Spleen (tissue), 11 donors: ENCODE results near the gene NFATC2. TPM values are rescaled to one million over a fixed set of nuclear protein-coding genes. Genes with fewer than 3 reads are reported as not detected.

Experiments
- DNase-seq: peaks from one replicate; pipeline ENCODE4 v3.0.0-alpha.2; 2020
- H3K27ac ChIP-seq, 8 donors: fragments of 200-600 bp; sonication (generic) in 7 of 8; 1 replicate in 4 of 8; 2 replicates in 4 of 8; pipeline versions ENCODE4 v1.5.0 to v1.8.0; 2016 to 2021; ENCODE audit warnings: inconsistent platforms in 4 of 8, mild to moderate bottlenecking in 4 of 8, moderate library complexity in 1 of 8
- H3K27me3 ChIP-seq, 7 donors: fragments of 200-600 bp; sonication (generic) in 6 of 7; replicated peaks in 1 of 7; 1 replicate in 4 of 7; 2 replicates in 3 of 7; pipeline versions ENCODE4 v1.5.0 to v1.8.0; 2016 to 2021; ENCODE audit warnings: inconsistent platforms in 3 of 7, mild to moderate bottlenecking in 1 of 7
- H3K36me3 ChIP-seq, 6 donors: fragments of 200-600 bp; sonication (generic) in 5 of 6; 1 replicate in 4 of 6; 2 replicates in 2 of 6; pipeline versions ENCODE4 v1.5.0 to v1.8.0; 2016 to 2021; ENCODE audit warnings: inconsistent platforms in 2 of 6
- H3K4me1 ChIP-seq, 6 donors: fragments of 200-600 bp; sonication (generic) in 5 of 6; 1 replicate in 3 of 6; 2 replicates in 3 of 6; pipeline versions ENCODE4 v1.5.0 to v1.8.0; 2016 to 2021; ENCODE audit warnings: inconsistent platforms in 3 of 6
- H3K4me3 ChIP-seq, 8 donors: fragments of 200-600 bp; sonication (generic) in 7 of 8; 1 replicate in 4 of 8; 2 replicates in 4 of 8; pipeline versions ENCODE4 v1.5.0 to v1.8.0; 2016 to 2021; ENCODE audit warnings: inconsistent platforms in 4 of 8, mild to moderate bottlenecking in 4 of 8, moderate library complexity in 2 of 8
- H3K9me3 ChIP-seq, 8 donors: fragments of 200-600 bp; sonication (generic) in 7 of 8; 1 replicate in 4 of 8; 2 replicates in 4 of 8; pipeline versions ENCODE4 v1.5.0 to v1.8.0; 2016 to 2021; ENCODE audit warnings: inconsistent platforms in 4 of 8
- CTCF ChIP-seq, 11 experiments: fragments of 200-600 bp in 7 of 11; fragments of 450-650 bp in 4 of 11; sonication (generic) in 4 of 11; IDR thresholded peaks in 8 of 11; conservative IDR thresholded peaks in 3 of 11; 1 replicate in 7 of 11; 2 replicates in 4 of 11; pipeline versions ENCODE4 v1.4.0 to v1.8.0; 2016 to 2021; ENCODE audit warnings: antibody characterized with exemption in 11 of 11, inconsistent platforms in 4 of 11, mild to moderate bottlenecking in 1 of 11
- POLR2A ChIP-seq, 3 donors: fragments of 450-650 bp; IDR thresholded peaks; one replicate each; pipeline ENCODE4 v1.5.1; 2017; ENCODE audit warnings: antibody characterized with exemption in 3 of 3, mild to moderate bottlenecking in 1 of 3
- POLR2AphosphoS5 ChIP-seq, 3 donors: sonication (generic); formaldehyde crosslinking; IDR thresholded peaks; one replicate each; pipeline ENCODE4 v1.5.1; 2017; ENCODE audit warnings: antibody characterized with exemption in 3 of 3
- WGBS, 5 donors: extraction: QIAGEN DNeasy Blood & Tissue Kit in 3 of 5; methylation state at CpG; one replicate each; pipeline versions ENCODE4 v1.1.5 to v1.1.7; 2013 to 2018; 5-methylcytosine and 5-hydroxymethylcytosine counted together
- intact Hi-C: fragments of 100-400 bp; cut with DNase I; formaldehyde crosslinking; loops from one replicate; pipeline ENCODE4 v1.15.0; 2023; ENCODE audit warnings: low total_unique reads
- polyA plus RNA-seq, 3 donors: library from polyadenylated mRNA; stranded (reverse); fragments of 200-250 nt; gene quantifications; one replicate each; pipeline ENCODE4 v1.2.1, GENCODE V29; 2013
- total RNA-seq, 7 donors: library from RNA; depleted of rRNA in 3 of 7; stranded (reverse); fragments of >200 nt in 3 of 7; fragmentation: NEBNext Ultra II Directional in 4 of 7; extraction: Animal tissue kit (Norgen Biotek cat#: 25700) in 4 of 7; gene quantifications; one replicate each; pipeline versions ENCODE4 v1.1.0 to v1.2.1, GENCODE V29; 2016 to 2021
- donor health status: healthy with polysubstance abuse.
- donor health status: DM: no; HTN: no; CAD: no; lungs with moderate emphysema.
- donor health status: DM: no; HTN: no; CAD: no.
- donor health status: Bipolar disorder and iron deficiency.
- donor health status: healthy.
- donor health status: DM: no; HTN: no; CAD: no.
- donor health status: DM: yes; HTN: yes; CAD: no.

Gene NFATC2
- total and polyA plus RNA-seq, 10 donors = 6.5 to 42.9 (median 34.5) TPM

GRCh38 chr20:51551186-51551585 lies 8.7 kb upstream of the NFATC2 start:
- H3K27ac ChIP-seq = no peak overlapping the region
- no peak overlapping the region for H3K4me3 ChIP-seq
- TF ChIP-seq POLR2A (IDR thresholded peaks at IDR 0.05) = no peak
- no peak for TF ChIP-seq POLR2AphosphoS5 (IDR thresholded peaks at IDR 0.05)
- no peak for TF ChIP-seq CTCF (IDR thresholded peaks at IDR 0.05 in 8 of 11, conservative IDR thresholded peaks at IDR 0.05 in 3 of 11)
- no peaks in the 10 kb centered on the region for H3K27me3 ChIP-seq
- H3K4me1 ChIP-seq = no peaks in the 10 kb centered on the region
- no peaks in the 10 kb centered on the region for H3K36me3 ChIP-seq
- no peaks in the 10 kb centered on the region for H3K9me3 ChIP-seq
- intact Hi-C loops = no loop called here
- DNase-seq = no peak
- 93 to 98% (median 95%) methylated on average over 3 of the region's 3 CpGs for WGBS, 5 donors

- TF ChIP-seq CTCF (IDR thresholded peaks at IDR 0.05 in 8 of 11, conservative IDR thresholded peaks at IDR 0.05 in 3 of 11) = no peak
- no peak for TF ChIP-seq POLR2A (IDR thresholded peaks at IDR 0.05)
- TF ChIP-seq POLR2AphosphoS5 (IDR thresholded peaks at IDR 0.05) = no peak
- Histone ChIP-seq H3K27ac (no peak overlapping the region), H3K4me1 (no peaks in the 10 kb centered on the region), H3K4me3 (no peak overlapping the region), H3K9me3 (no peaks in the 10 kb centered on the region), H3K36me3 (no peaks in the 10 kb centered on the region), H3K27me3 (no peaks in the 10 kb centered on the region)
- intact Hi-C loops = loop anchor here (10.0 kb wide), 1 partner anchor 55 kb away; no protein-coding TSS in a partner anchor
- 94 to 98% (median 97%) methylated on average over 4 of the region's 4 CpGs for WGBS, 5 donors
- no peak for DNase-seq
These were observed 7.0 kb upstream of the NFATC2 start for GRCh38 chr20:51549474-51549873.

- TF ChIP-seq CTCF (IDR thresholded peaks at IDR 0.05 in 8 of 11, conservative IDR thresholded peaks at IDR 0.05 in 3 of 11) = no peak
- no peak for TF ChIP-seq POLR2A (IDR thresholded peaks at IDR 0.05)
- Histone ChIP-seq H3K4me1 (peaks cover 1 to 8% (median 5%) of the 10 kb centered on the region in 6 donors), H3K27ac (no peak overlapping the region), H3K36me3 (no peaks in the 10 kb centered on the region), H3K4me3 (no peak overlapping the region), H3K9me3 (no peaks in the 10 kb centered on the region), H3K27me3 (peaks cover 0 to 2% (median 0%) of the 10 kb centered on the region in 7 donors)
- 93 to 96% (median 94%) methylated on average over 7 of the region's 7 CpGs for WGBS, 5 donors
- intact Hi-C loops = loop anchor here (10.0 kb wide), 1 partner anchor 53 kb away; no protein-coding TSS in a partner anchor
- DNase-seq = no peak
These were observed 5.4 kb upstream of the NFATC2 start for GRCh38 chr20:51547951-51548350.

- TF ChIP-seq POLR2A (IDR thresholded peaks at IDR 0.05) = no peak
- no peak for TF ChIP-seq CTCF (IDR thresholded peaks at IDR 0.05 in 8 of 11, conservative IDR thresholded peaks at IDR 0.05 in 3 of 11)
- no peak for TF ChIP-seq POLR2AphosphoS5 (IDR thresholded peaks at IDR 0.05)
- H3K27me3 ChIP-seq = peaks cover 0 to 18% (median 0%) of the 10 kb centered on the region in 7 donors
- no peak overlapping the region for H3K27ac ChIP-seq
- no peaks in the 10 kb centered on the region for H3K9me3 ChIP-seq
- no peaks in the 10 kb centered on the region for H3K36me3 ChIP-seq
- H3K4me3 ChIP-seq = no peak overlapping the region
- H3K4me1 ChIP-seq = peaks cover 8 to 30% (median 25%) of the 10 kb centered on the region in 6 donors
- DNase-seq = no peak
- intact Hi-C loops = loop anchor here (10.0 kb wide), 1 partner anchor 51 kb away; no protein-coding TSS in a partner anchor
- WGBS, 5 donors = 87 to 93% (median 88%) methylated on average over 2 of the region's 2 CpGs
These were observed 3.0 kb upstream of the NFATC2 start for GRCh38 chr20:51545515-51545914.
